Measurements from ENCODE around the gene NKAIN4.

Gene NKAIN4

DNA sequence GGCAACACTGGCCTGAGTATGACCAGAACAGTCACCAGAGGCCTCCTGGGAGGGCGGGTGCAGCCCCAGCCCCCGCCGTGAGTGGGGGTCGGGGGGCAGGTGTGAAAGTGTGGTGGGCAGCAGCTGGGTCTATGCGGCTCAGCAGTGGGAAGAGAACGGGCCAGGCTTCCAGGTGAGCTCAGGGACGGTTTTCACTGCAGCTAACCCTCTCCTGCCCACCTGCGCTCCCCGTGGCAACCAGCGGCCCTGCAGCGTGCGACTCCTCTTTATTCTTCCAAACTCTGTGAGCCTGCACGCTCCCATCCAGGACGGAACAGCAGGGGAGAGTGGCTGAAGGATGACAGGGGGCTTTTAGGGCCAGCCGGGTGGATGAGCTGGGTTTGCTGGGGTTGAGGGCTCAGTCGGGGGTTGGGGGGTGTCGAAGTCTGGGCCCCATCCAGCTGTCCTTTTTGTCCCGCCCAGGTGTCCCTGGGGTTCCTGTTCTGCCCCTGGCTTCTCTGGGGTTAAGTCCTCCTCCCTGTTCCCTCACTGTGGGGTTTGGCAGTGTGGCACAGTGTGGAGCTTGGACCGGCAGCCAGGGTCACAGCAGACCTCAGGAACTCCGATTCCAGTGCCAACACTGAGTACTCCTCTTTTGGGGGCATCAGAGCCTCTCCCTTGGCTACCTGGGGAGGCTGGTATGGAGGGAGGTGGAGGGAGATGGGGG, 19.4 kb downstream of the NKAIN4 start:
- DNase-seq, result peak; percentile 59

DNA sequence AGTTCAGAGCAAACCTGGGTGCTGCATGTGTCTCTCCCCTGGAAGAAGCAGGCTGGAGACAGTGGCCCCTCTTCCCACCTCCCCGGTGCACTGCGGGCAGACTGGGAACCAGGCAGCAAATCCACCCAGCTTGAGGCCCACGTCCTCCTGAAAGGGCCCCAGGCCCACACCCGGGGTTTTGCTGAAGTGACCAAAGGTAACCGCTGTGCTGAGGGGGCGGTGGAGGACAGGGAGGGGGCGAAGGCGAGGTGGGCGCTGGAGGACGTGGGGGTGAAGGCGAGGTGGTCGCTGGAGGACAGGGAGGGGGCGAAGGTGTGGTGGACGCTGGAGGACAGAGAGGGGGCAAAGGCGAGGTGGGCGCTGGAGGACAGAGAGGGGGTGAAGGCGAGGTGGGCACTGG, 20.3 kb downstream of the NKAIN4 start:
- no peak for DNase-seq

DNA sequence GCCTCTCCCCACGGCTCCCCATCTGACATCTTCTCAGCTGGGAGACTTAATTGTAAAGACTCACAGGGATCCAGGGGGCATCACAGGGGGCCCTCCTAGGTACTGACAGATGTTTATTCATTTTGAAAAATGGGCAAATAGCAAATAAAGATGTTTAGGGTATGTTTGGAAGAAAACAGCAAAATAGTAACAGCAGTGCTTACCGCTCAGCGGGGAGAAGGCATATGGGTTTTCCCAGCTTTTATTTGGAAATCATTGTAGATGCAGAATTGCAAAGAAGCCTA, 21.3 kb downstream of the NKAIN4 start:
- no peak for DNase-seq

DNA sequence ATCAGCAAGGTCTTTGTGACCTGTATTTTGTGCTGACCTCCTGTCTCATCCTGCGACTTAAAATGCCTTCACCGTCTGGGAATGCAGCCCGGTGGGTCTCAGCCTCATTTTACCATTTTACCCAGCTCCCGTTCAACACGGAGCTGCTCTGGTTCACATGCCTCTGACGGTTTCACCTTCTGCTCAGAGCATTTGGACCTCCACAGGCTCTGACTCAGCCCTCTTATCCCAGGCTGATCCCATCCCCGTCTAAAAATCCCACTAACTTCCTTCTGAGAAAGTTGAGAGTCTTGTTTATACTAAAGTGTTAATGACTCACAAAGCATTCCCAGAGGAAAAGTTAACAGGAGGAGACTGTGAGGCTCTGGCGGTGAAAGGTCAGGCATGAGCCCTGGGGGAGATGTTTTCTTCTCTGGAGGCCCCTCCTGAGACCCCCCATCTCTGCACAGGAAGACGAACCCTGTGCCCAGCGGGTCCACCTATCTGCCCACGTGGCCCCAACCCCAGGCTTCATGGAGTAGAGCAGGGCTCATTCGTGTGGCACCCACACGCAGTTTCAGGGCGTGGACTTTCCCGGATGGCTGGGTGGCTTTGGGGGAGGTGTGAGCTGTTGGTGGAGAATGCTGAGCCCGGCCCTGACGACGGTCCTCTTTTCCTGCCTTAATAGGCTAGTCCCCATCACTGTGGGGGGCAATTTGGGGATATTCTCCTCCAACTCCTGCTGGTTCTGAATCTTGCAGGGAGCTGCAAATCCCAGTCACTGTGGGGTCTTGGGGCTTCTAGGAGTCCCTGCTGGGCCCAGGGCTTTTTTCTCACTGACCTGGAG, 21.8 kb downstream of the NKAIN4 start:
- no peak for DNase-seq

DNA sequence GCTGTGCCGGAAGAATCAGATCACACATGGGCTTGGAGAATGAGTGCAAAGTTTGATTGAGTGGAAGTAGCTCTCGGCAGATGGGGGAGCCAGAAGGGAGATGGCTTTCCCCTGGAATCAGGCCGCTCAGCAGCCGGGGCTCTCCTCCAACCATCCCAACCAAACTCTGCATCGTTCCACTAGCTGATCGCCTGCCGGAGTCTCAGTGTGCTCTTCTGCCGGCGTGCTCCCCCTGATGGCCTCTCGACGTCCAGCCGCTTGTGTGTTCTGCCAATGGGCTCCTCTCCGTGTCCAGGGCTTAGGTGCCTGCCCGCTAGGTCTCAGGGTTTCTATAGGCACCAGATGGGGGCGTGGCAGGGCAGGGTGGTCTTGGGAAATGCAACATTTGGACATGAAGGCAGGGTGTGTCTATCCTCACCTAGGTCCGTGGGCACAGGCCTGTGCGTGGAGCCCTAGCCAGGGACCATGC, 23.4 kb downstream of the NKAIN4 start:
- DNase-seq, result no peak

DNA sequence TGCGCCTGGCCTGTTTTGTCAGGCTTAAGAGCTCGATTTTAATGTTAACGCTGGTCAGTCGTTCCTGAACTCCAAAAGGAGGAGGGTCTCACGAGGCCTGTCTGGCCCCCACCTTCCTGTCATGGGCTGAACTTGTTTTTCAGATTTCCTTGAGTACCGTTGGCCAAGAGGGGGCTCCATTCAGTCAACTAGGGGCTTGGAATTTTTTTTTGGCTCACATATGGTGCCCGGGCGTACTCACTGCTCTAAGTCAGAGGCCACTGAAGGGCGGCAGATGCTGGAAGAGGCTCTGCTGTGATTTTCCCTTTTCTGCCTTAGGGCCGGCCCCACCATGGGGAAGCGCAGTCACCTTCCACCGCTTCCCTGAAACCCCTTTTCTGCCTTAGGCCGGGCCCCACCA, 25.5 kb downstream of the NKAIN4 start:
- DNase-seq, result no peak

DNA sequence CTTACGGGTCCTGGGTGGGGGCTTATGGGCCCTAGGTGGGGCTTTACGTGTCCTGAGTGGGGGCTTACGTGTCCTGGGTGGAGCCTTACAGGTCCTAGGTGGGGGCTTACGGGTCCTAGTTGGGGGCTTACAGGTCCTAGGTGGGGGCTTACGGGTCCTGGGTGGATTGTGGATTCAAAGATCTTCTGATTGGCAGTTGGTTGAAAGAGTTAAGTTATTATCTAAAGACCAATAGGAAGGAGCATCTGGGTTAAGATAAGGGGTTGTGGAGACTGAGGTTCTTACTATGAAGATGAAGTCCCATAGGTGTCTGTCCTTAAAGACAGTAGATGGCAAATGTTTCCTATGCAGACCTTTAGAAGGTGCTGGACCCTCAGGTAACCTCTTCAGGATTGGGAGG, 27.0 kb downstream of the NKAIN4 start:
- DNase-seq, result no peak

DNA sequence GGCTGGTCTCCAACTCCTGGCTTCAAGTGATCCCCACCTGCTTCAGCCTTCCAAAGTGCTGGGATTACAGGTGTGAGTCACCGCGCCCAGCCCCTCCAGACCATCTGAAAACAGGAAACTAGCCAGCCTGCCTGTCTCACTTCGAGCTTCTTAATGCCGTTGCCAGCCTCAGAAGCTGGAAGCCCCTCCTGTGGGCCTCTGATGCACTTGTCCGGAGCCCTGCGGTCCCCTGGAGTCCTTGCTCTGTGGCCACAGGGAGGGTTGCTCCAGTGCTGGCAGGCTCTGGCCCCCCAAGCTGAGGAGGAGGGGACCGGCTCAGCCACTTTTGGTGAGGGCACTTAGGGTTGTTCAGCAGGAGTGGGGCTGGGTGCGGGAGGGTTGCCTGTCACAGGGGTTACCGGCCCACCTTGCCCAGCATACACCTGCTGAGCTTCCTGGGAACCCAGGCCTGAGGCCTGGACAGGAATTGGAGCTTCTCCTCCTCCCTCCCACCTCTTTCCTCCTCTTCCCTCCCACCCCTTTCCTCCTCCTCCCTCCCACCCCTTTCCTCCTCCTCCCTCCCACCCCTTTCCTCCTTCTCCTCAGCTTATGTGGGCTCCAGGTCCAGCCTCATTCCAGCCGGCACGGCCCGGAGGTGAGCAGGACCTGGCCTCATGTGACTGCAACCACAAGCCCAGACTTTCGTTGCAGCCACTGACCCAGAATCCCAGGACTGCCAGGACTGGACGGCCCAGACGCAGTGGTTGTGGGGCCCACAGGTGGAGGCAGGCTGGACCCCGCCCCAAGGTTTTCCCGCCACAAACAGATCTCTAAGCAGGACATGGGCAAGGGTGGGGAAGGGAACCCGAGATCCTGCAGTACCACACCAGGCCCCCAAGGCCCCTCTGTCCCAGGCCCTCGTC, 28.0 kb downstream of the NKAIN4 start:
- no peak for DNase-seq

DNA sequence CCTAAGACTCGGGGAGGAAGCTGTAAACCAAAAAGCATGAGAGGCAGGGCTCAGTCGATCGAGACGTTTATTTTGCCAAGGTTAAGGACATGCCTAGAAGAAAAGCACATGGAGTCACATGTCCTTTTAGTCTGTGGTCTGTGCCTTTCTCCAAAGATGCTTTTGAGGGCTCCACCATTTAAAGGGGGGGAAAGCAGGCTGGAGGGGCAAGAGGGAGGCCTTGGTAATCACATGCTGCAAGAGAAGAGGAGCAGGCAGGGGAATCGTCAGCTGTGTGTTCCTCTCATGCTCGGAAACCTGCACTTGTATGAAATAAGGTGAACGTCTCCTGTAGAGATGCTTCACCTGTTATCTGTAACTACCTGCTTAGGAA, 29.2 kb downstream of the NKAIN4 start:
- DNase-seq, result peak; percentile 35

DNA sequence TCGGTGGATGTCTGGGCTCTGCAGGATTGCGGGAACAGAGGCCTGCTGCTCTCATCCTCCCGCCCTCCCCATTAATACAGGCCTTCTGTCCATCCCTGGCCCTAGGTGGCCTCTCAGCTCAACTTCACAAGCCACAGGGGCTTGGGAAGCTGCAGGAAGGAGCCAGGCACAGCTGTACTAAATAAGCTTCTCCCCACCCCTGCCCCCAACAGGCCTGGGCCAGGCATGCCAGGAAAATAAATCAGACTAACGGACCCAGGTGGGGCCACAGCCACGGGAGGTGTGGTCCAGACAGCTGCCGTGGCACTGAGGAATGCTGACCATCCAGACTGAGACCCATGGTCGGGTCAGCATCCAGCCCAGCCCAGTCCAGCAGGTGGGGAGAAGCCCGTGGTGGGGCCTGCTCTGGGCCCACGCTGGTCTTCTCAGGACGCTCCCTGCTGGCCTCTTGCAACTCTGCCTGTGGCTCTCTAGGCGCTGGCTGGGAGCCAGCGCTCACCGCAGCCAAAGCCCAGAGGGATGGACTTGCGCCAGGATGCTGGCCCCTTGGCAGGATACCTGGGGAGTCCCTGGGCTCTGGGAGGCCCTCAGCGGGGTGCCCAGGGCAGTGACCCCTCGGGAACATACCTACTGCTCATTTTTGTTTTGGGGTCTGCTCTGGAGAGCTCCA, 29.7 kb downstream of the NKAIN4 start:
- peak; percentile 63 for DNase-seq

DNA sequence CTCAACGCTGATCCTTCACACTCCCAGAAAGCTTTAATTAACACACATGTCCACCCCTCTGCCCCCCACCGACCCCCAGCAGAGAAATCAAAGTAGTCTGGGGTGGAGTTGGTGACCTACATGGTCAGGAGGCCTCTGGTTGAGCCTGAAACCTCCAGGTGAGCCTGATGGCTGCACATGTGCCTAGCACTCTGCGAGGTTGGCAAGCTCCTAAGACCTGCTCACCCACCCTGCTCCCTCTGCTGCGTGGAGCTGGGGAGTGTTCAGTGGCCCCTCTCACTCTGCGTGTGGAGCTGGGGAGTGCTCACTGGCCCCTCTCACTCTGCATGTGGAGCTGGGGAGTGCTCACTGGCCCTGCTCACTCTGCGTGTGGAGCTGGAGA, 30.4 kb downstream of the NKAIN4 start:
- DNase-seq, result no peak

DNA sequence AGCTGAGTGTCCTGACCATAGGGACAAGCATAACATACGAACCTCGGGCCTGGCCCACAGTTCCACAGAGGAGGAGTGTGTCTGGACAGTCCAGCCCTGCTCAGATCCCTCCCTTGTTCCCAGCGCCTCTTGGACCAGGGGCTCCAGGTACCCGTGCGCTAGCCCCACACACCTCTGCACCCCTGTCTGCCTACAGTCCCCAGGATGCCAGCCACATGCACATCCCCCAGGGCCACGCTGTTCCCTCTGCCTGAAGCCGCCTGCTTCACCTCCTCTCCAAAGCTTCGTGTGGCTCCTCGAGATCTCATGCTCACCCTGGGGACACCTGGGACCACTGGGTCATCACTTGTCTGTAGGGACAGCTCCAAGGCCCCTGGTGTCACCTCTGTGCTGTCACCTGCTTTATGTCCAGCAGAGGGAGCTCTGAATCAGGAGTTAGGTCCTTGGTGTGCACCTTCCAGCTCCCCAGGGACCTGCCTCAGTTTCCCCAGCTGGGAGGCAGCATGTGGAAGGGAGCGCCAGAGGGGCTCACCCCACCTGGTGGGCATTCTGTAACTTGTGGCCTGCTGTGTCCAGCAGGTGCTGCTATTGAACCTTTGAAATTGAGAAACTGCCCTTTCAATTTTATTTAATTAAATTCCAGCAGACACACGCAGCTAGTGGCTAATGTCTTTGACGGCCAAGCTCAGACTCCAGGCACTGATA, 31.0 kb downstream of the NKAIN4 start:
- DNase-seq, result peak; percentile 73

DNA sequence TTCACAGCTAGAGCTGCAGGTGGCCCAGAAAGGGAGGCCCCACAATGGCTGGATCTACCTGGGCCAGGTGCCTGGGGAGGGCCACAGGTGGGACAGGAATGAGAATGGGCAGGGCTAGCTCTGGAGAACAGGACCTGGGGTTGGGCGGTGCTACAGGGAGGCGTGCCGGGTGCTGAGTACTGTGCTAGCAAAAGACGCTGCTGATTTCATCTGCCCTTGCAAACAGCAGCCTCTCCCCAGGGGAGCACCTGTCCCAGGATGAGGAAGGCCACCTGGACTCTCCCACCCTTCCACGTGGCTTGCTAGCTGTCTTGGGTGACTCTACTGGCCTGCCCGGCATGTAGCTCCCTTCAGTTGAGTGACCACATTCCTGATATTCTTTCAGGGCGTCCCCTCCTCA, 31.7 kb downstream of the NKAIN4 start:
- peak; percentile 35 for DNase-seq

DNA sequence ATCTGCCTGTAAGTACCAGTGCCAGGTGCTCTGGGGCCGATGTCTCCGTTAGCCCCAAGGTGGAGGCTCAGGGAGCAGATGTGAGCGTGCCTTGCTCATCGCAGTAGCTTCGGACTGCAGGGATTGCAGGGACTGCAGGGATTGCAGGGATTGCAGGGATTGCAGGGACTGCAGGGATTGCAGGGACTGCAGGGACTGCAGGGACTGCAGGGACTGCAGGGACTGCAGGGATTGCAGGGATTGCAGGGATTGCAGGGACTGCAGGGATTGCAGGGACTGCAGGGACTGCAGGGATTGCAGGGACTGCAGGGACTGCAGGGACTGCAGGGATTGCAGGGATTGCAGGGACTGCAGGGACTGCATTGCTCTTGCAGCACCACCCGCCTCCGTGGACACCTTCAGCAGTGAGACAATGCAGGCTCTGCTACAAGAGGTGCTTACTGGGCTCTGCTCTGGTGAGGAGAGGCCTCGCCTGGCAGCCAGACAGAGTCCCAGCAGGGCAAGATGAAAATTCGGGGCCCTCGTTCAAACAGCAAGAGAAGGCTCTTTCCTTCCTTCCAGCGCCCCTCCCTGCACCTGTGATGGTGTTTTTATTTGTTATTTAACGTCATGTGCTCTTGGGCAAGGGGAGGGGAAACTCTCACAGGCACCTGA, 32.7 kb downstream of the NKAIN4 start:
- peak; percentile 42 for DNase-seq

DNA sequence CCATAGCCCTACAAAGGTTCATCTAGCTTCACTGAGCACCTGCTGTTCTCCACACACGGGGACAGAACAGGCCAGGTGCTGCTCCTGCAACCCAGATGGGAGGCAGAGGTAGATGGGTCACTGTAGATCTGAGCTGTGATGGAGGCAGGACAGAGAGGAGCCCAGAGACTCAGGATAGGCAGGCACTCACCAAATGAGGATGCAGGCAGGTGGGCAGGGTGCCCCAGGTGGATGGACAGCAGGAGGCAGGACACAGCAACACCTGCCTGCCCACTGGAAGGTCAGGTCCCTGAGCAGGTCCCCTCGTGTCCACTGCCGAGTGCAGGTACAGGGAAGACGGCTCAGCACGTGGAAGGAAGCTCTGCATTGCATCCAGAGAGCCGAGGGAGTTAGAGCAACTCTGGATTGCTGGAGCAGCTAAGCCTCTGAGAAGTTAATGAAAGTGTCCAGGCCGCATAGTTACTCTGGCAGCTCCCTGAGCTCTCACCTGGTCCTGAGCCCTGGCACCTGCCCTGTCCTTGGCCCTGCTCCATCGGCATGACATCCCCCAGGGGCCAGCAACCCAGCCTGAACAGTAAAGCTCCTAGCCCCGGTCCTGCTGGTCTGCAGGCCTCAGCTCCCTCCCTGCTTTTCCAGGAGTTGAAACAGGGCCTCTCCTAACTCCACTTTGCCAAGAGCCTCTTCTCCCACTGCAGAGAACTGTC, 33.4 kb downstream of the NKAIN4 start:
- DNase-seq, result no peak

DNA sequence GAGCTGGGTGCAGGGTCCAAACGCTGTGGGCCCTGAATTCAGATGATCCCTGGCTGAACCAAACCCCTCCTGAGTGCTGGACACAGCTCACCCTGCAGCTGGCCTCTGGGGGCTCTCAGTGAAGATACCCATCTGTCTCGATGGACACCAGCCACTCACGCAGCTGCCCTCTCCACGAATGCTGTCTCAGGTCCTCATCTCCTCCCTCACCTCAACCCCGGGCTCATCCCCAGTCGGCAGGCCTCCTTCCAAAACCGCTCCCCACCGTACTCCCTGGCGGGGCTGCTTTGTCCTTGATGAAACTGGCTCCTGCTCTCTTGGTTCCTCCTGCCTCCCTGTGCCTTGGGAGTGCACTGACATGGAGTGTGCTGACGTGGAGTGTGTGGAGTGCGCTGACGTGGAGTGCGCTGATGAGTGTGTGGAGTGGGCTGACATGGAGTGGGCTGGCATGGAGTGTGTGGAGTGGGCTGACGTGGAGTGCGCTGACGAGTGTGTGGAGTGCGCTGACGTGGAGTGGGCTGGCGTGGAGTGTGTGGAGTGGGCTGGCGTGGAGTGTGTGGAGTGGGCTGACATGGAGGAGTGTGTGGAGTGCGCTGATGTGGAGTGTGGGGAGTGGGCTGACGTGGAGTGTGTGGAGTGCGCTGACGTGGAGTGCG, 34.3 kb downstream of the NKAIN4 start:
- no peak for DNase-seq

DNA sequence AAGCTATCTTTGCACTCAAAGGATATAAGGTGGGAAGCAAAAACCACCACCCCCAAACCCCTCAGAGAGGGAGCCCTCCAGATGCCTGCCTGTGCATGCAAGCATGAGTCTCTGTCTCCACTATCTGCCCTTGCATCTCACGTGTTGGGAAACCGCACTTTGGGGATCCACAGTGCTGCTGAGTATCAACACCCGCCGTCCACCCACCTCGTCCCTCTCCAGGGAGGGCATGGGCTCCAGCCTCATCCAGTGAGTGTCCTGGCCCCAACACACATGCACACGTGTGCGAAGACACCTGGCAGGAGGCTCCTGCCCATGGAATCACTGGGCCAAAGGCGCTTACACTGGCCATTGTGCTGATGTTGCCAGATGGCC, 34.8 kb downstream of the NKAIN4 start:
- DNase-seq, result no peak

DNA sequence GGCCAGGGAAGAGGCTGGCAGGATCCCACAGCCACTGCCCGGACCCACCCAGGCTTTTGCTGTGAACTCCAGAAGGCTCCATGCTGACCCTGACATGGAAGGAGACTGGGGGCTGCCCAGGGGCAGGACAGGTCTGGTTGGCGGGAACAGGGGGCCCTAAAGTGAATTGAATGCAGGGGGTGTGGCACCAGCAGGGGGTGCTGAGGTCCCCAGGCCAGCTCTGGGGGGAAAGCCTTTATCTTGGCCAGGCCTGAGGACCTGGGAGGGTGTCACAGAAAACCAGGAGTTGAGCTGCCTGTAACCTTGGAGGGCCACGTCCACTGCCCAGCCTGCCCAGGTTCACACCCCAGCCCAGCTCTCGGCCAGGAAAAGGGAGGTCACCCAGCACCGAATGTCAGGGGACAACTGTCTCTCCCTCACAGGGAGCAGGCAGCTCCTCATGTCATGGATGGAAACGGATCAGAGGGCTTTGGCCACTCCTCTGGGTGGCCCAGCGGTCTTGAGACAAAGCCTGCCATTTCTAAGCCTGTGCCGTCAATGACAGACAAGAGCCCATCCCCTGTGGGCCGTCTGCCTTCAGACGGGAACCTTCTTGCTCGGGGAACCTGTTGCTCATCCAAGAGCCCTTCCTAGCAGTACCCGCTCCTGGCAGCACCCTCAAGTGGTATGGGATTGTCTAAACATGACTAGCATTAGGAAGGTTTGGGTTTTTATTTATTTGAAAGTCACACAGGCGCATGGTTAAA, 35.4 kb downstream of the NKAIN4 start:
- DNase-seq, result no peak

DNA sequence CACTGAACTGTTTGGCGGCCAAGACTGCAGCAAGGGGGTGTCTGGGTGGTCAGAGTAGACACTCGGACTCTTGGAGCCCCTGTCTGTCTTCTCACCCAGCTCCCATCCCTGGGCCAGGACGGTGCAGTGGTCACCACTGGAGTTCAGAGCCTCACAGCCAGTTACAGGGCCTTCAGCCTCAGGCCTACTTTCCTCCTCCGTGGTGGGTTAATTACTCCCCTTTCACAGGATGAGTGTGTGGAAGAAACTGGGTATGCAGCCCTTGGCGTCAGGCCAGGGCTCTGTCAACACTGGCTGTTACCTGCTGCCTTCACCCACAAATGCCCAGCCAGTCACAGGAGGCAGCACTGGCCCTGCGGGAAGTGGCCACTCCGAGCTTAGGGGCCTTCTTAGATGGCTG, 36.6 kb downstream of the NKAIN4 start:
- DNase-seq, result peak; percentile 50

Data from NCI-H345 (cell line).